Measurements from ENCODE around the gene DIP2B. TPM values are rescaled to one million over a fixed set of nuclear protein-coding genes. Genes with fewer than 3 reads are reported as not detected.

Gene DIP2B
- total and polyA plus RNA-seq, 2 of the 13 experiments (the other 11 are each of a cell fraction or from before 2014, with no cell fraction given): 32.1 to 35.8 TPM

- TF ChIP-seq PRDM15 (CRISPR knock-in tag; IDR thresholded peaks at IDR 0.05): no peak
- TF ChIP-seq YEATS2 (CRISPR knock-in tag; IDR thresholded peaks at IDR 0.05; ENCODE audit: borderline replicate concordance): no peak
- TF ChIP-seq THYN1 (CRISPR knock-in tag; IDR thresholded peaks at IDR 0.05; ENCODE audit: borderline replicate concordance, low read depth): no peak
Observed at GRCh38 chr12:50515587-50515986, 10.8 kb downstream of the DIP2B start (continued).

- BruUV-seq (replicated peaks): no TSS peak
- CTCF ChIA-PET (ENCODE audit: low intra/inter-chr PET ratio, low total read pairs): no interaction called here
- Histone ChIP-seq H3K79me2 (ENCODE audit: insufficient read depth, low read length) (peaks cover 95% of the 10 kb centered on the region), H3K4me2 (ENCODE audit: low read depth, low read length) (peak overlapping the region; percentile 37; the same call in 1 of the 2 replicates), H3K9me3 (ENCODE audit: low read length) (no peaks in the 10 kb centered on the region), H2AFZ (ENCODE audit: low read length) (no peak overlapping the region), H4K20me1 (ENCODE audit: insufficient read depth, low read length) (peaks cover 2% of the 10 kb centered on the region; the same call in 1 of the 2 replicates), H3K4me3 (replicated peaks in 1 of 3; ENCODE audit: insufficient read depth in 1 of 3, low read depth in 2 of 3, low read length in 3 of 3) (no peak overlapping the region), H3K27me3 (ENCODE audit: control insufficient read depth in 1 of 2, insufficient read depth in 2 of 2, low read length in 2 of 2) (no peaks in the 10 kb centered on the region), H3K9ac (ENCODE audit: insufficient read depth, low read depth, low read length) (no peak overlapping the region), H3K4me1 (ENCODE audit: insufficient read depth, low read length) (peaks cover 89% of the 10 kb centered on the region), H3K36me3 (replicated peaks in 1 of 2; ENCODE audit: control insufficient read depth in 1 of 2, insufficient read depth in 2 of 2, low read length in 2 of 2) (peaks cover 0 to 5% of the 10 kb centered on the region in 2 experiments; a peak in 1 of 5 replicates), H3K27ac (ENCODE audit: extremely low read length, insufficient read depth, low read length) (peak overlapping the region; percentile 50)
- peak; percentile 70 for ATAC-seq
- WGBS (ENCODE audit: low lambda C conversion rate): 72% methylated on average over 3 of the region's 3 CpGs
- in situ Hi-C loops (cut with HindIII; ENCODE audit: extremely low pct_ligation_motif_present, low pct_unique_long_range_greater_than_20kb) (no loop called here), intact Hi-C loops (cut with micrococcal nuclease; ENCODE audit: unreplicated experiment) (no loop called here)
- no peak for FAIRE-seq
- POLR2A ChIA-PET: no interaction called here
- DNase-seq (ENCODE audit: low spot score): peak; percentile 52
- TF ChIP-seq PRDM4 (CRISPR knock-in tag; IDR thresholded peaks at IDR 0.05; ENCODE audit: borderline replicate concordance) (no peak), NFE2L2 (IDR thresholded peaks at IDR 0.05; ENCODE audit: low read length) (peak; percentile 40; the same call in 1 of the 2 replicates), FOXA3 (CRISPR knock-in tag; IDR thresholded peaks at IDR 0.05) (0 out of 2 replicates have a peak, but pooled peaks have one; percentile 9), HOMEZ (CRISPR knock-in tag; IDR thresholded peaks at IDR 0.05; ENCODE audit: low read depth) (0 out of 2 replicates have a peak, but pooled peaks have one; percentile 16), BCL6 (CRISPR knock-in tag; IDR thresholded peaks at IDR 0.05) (peak; percentile 28; the same call in 1 of the 2 replicates), EED (CRISPR knock-in tag; IDR thresholded peaks at IDR 0.05) (no peak)
Observed at GRCh38 chr12:50517421-50518048, 12.8 kb downstream of the DIP2B start.
